H9 (cell line): ENCODE data around the gene MBD5. TPM values are rescaled to one million over a fixed set of nuclear protein-coding genes. Genes with fewer than 3 reads are reported as not detected.
A peak's percentile ranks its signal among the peaks of the same experiment; 100 is the strongest.

Source experiments
- DNase-seq: peaks from one replicate; pipeline ENCODE4 v3.0.0-alpha.2; 2017
- H2AFZ ChIP-seq: one replicate; pipeline ENCODE4 v1.6.1; 2013; ENCODE audit warnings: mild to moderate bottlenecking, low read length, control low read depth, moderate library complexity
- H2AK5ac ChIP-seq: 2 replicates; pipeline ENCODE4 v1.6.1; 2013; ENCODE audit warnings: low read length, control low read depth, mixed read lengths; ENCODE audit not compliant: insufficient read length
- H2BK120ac ChIP-seq: one replicate; pipeline ENCODE4 v1.6.1; 2013; ENCODE audit warnings: low read depth, mild to moderate bottlenecking, low read length, control low read depth, inconsistent platforms; ENCODE audit not compliant: poor library complexity, severe bottlenecking
- H2BK12ac ChIP-seq: 2 replicates; pipeline ENCODE4 v1.6.1; 2013; ENCODE audit warnings: low read length, control low read depth, mixed read lengths, low read depth; ENCODE audit not compliant: insufficient read length
- H2BK15ac ChIP-seq: 2 replicates; pipeline ENCODE4 v1.6.1; 2013; ENCODE audit warnings: low read depth, low read length, control low read depth
- H2BK20ac ChIP-seq: one replicate; pipeline ENCODE4 v1.6.1; 2013; ENCODE audit warnings: low read depth, mild to moderate bottlenecking, low read length, control low read depth, inconsistent platforms; ENCODE audit not compliant: poor library complexity, severe bottlenecking
- H2BK5ac ChIP-seq: 2 replicates; pipeline ENCODE4 v1.6.1; 2013; ENCODE audit warnings: low read length, control low read depth, mixed read lengths; ENCODE audit not compliant: insufficient read length
- H3K14ac ChIP-seq: 2 replicates; pipeline ENCODE4 v1.6.1; 2013; ENCODE audit warnings: low read length, control low read depth; ENCODE audit not compliant: insufficient read depth
- H3K18ac ChIP-seq: 2 replicates; pipeline ENCODE4 v1.6.1; 2013; ENCODE audit warnings: low read depth, mild to moderate bottlenecking, mixed read lengths, low read length, control low read depth; ENCODE audit not compliant: insufficient read length
- H3K23ac ChIP-seq: 2 replicates; pipeline ENCODE4 v1.6.1; 2013; ENCODE audit warnings: low read length, control low read depth, mixed read lengths, low read depth; ENCODE audit not compliant: insufficient read length
- H3K23me2 ChIP-seq: 2 replicates; pipeline ENCODE4 v1.6.1; 2013; ENCODE audit warnings: low read depth, mild to moderate bottlenecking, mixed read lengths, low read length, control low read depth; ENCODE audit not compliant: insufficient read length, poor library complexity, severe bottlenecking
- H3K27ac ChIP-seq: 2 replicates; pipeline ENCODE4 v1.5.1; 2013; ENCODE audit warnings: low read length, control low read depth, mixed read lengths, low read depth; ENCODE audit not compliant: insufficient read length
- H3K27me3 ChIP-seq: 2 replicates; pipeline ENCODE4 v1.6.1; 2013; ENCODE audit warnings: low read length, control low read depth, inconsistent platforms; ENCODE audit not compliant: insufficient read depth
- H3K4ac ChIP-seq: 2 replicates; pipeline ENCODE4 v1.6.1; 2013; ENCODE audit warnings: low read depth, mild to moderate bottlenecking, control low read depth, inconsistent platforms, low read length, moderate library complexity
- H3K4me1 ChIP-seq: 2 replicates; pipeline ENCODE4 v1.6.1; 2013; ENCODE audit warnings: low read length, control low read depth, inconsistent platforms; ENCODE audit not compliant: insufficient read depth
- H3K4me2 ChIP-seq: 2 replicates; pipeline ENCODE4 v1.6.1; 2013; ENCODE audit warnings: low read length, control low read depth, mixed read lengths; ENCODE audit not compliant: insufficient read length, insufficient read depth
- H3K56ac ChIP-seq: 2 replicates; pipeline ENCODE4 v1.6.1; 2013; ENCODE audit warnings: low read depth, mild to moderate bottlenecking, mixed read lengths, low read length, control low read depth; ENCODE audit not compliant: insufficient read length
- H3K79me1 ChIP-seq: 2 replicates; pipeline ENCODE4 v1.6.1; 2013; ENCODE audit warnings: low read depth, mild to moderate bottlenecking, moderate library complexity, low read length, control low read depth, inconsistent platforms; ENCODE audit not compliant: insufficient read depth, poor library complexity, severe bottlenecking
- H3K79me2 ChIP-seq: 2 replicates; pipeline ENCODE4 v1.6.1; 2013; ENCODE audit warnings: low read length, control low read depth, inconsistent platforms; ENCODE audit not compliant: insufficient read depth
- H3K9ac ChIP-seq: 2 replicates; pipeline ENCODE4 v1.6.1; 2013; ENCODE audit warnings: low read length, control low read depth, mixed read lengths; ENCODE audit not compliant: insufficient read length; ENCODE audit errors: extremely low read depth
- H3K9me3 ChIP-seq: one replicate; pipeline ENCODE4 v1.6.1; 2013; ENCODE audit warnings: low read depth, low read length, inconsistent platforms; ENCODE audit not compliant: control insufficient read depth
- H3T11ph ChIP-seq: one replicate; pipeline ENCODE4 v1.6.1; 2013; ENCODE audit warnings: mild to moderate bottlenecking, low read length, control low read depth, inconsistent platforms
- H4K20me1 ChIP-seq: one replicate; pipeline ENCODE4 v1.6.1; 2013; ENCODE audit not compliant: control insufficient read depth, insufficient read length, insufficient read depth
- H4K5ac ChIP-seq: 2 replicates; pipeline ENCODE4 v1.6.1; 2013; ENCODE audit warnings: low read depth, mild to moderate bottlenecking, mixed read lengths, low read length, control low read depth; ENCODE audit not compliant: insufficient read length
- H4K8ac ChIP-seq: replicated peaks from 2 replicates; pipeline ENCODE4 v1.6.1; 2013; ENCODE audit warnings: low read length, control low read depth, mixed read lengths, low read depth; ENCODE audit not compliant: insufficient read length
- H4K91ac ChIP-seq: 2 replicates; pipeline ENCODE4 v1.6.1; 2013; ENCODE audit warnings: low read depth, mild to moderate bottlenecking, moderate library complexity, mixed read lengths, low read length, control low read depth; ENCODE audit not compliant: insufficient read length
- H3K27ac Mint-ChIP-seq, 3 experiments: 2 replicates in 2 of 3; 3 replicates in 1 of 3; pipeline ENCODE4 v1.8.0; 2020 to 2021; ENCODE audit warnings: mixed read lengths in 3 of 3, mild to moderate bottlenecking in 1 of 3, moderate library complexity in 1 of 3
- H3K27me3 Mint-ChIP-seq: 2 replicates; pipeline ENCODE4 v1.8.0; 2021; ENCODE audit warnings: low read depth, mild to moderate bottlenecking, moderate library complexity, mixed read lengths
- H3K36me3 Mint-ChIP-seq, 3 experiments: 2 replicates in 2 of 3; 3 replicates in 1 of 3; pipeline ENCODE4 v1.8.0; 2020 to 2021; ENCODE audit warnings: low read depth in 3 of 3, mixed read lengths in 3 of 3; ENCODE audit not compliant: insufficient read depth in 1 of 3
- H3K4me1 Mint-ChIP-seq, 2 experiments: 2 replicates each; pipeline ENCODE4 v1.8.0; 2020; ENCODE audit warnings: mixed read lengths in 2 of 2
- H3K4me3 Mint-ChIP-seq, 2 experiments: 2 replicates in 1 of 2; 3 replicates in 1 of 2; pipeline ENCODE4 v1.8.0; 2020 to 2021; ENCODE audit warnings: mild to moderate bottlenecking in 2 of 2, mixed read lengths in 2 of 2, moderate library complexity in 1 of 2
- H3K9me3 Mint-ChIP-seq, 2 experiments: 2 replicates in 1 of 2; 3 replicates in 1 of 2; pipeline ENCODE4 v1.8.0; 2020; ENCODE audit warnings: mild to moderate bottlenecking in 2 of 2, mixed read lengths in 2 of 2, moderate library complexity in 1 of 2
- WGBS: extraction: QIAGEN DNeasy Blood & Tissue Kit; methylation state at CpG from one replicate; pipeline ENCODE4 v1.1.7; 2013; ENCODE audit warnings: missing lambda C conversion rate, low lambda C conversion rate, mixed read lengths; ENCODE audit not compliant: insufficient read length; ENCODE audit errors: extremely low coverage; 5-methylcytosine and 5-hydroxymethylcytosine counted together
- total RNA-seq: library from RNA; stranded (reverse); gene quantifications from 2 replicates; pipeline ENCODE4 v1.2.1, GENCODE V29; 2021
- TF ChIP-seq, protein P1 (sequence below): fragments of 200-600 bp; sonication (generic); conservative IDR thresholded peaks from 3 replicates; pipeline ENCODE4 v1.8.0; 2021; ENCODE audit warnings: antibody characterized with exemption, mild to moderate bottlenecking

MBD5 gene
- total RNA-seq, 1 experiment from 2014 or later = 23.1 TPM

DNA sequence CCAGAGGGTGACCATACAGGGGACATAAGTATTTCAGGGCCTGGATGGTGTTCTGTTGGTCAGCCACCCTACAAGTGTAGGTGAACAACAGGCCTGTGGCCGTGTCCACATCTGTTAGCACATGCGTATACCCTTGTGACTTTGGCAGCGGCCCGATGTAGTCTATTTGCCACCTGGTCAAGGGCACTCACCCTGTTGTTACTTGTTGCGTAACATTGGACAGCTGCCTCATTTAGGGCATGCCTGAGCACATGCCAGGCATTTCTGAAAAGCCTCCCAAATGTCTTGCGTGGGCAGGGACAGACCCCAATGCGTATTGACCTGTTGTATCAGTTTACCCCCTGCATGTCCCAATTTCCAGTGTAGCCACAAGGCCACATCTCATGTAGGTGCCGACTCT lies 235.0 kb downstream of the MBD5 start:
- H3K27ac ChIP-seq = no peak overlapping the region
- H3K23ac ChIP-seq = no peak overlapping the region
- H4K5ac ChIP-seq = no peak overlapping the region
- no peak overlapping the region for H3K9ac ChIP-seq
- Mint-ChIP-seq H3K27me3 (no peaks in the 10 kb centered on the region), H3K36me3 (peaks cover 58 to 76% (median 74%) of the 10 kb centered on the region in 3 experiments), H3K4me3 (no peak overlapping the region), H3K4me1 (no peaks in the 10 kb centered on the region), H3K9me3 (peaks cover 52 to 54% of the 10 kb centered on the region in 2 experiments), H3K27ac (peak overlapping the region in 1 of 3 experiments; percentile 48; a peak in 1 of 7 replicates)
- DNase-seq = no peak
- H3K9me3 ChIP-seq = peaks cover 21% of the 10 kb centered on the region
- H3K27me3 ChIP-seq = no peaks in the 10 kb centered on the region
- no peak overlapping the region for H2BK20ac ChIP-seq
- H2AFZ ChIP-seq = no peak overlapping the region
- no peak overlapping the region for H4K91ac ChIP-seq
- H3K18ac ChIP-seq = no peak overlapping the region
- no peak overlapping the region for H4K8ac ChIP-seq
- no peaks in the 10 kb centered on the region for H3K23me2 ChIP-seq
- no peak overlapping the region for H2AK5ac ChIP-seq
- no peak overlapping the region for H2BK15ac ChIP-seq
- no peak overlapping the region for H3K14ac ChIP-seq
- no peak overlapping the region for H3K56ac ChIP-seq
- TF ChIP-seq, protein P1, sequence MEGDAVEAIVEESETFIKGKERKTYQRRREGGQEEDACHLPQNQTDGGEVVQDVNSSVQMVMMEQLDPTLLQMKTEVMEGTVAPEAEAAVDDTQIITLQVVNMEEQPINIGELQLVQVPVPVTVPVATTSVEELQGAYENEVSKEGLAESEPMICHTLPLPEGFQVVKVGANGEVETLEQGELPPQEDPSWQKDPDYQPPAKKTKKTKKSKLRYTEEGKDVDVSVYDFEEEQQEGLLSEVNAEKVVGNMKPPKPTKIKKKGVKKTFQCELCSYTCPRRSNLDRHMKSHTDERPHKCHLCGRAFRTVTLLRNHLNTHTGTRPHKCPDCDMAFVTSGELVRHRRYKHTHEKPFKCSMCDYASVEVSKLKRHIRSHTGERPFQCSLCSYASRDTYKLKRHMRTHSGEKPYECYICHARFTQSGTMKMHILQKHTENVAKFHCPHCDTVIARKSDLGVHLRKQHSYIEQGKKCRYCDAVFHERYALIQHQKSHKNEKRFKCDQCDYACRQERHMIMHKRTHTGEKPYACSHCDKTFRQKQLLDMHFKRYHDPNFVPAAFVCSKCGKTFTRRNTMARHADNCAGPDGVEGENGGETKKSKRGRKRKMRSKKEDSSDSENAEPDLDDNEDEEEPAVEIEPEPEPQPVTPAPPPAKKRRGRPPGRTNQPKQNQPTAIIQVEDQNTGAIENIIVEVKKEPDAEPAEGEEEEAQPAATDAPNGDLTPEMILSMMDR = no peak
- WGBS = no CpG with 5 or more reads among the region's 8 CpGs
- no peak overlapping the region for H3K4me2 ChIP-seq
- no peak overlapping the region for H3K4ac ChIP-seq
- H3K79me1 ChIP-seq = no peaks in the 10 kb centered on the region
- no peak overlapping the region for H3T11ph ChIP-seq
- H2BK120ac ChIP-seq = no peak overlapping the region
- H2BK12ac ChIP-seq = no peak overlapping the region
- H3K79me2 ChIP-seq = no peaks in the 10 kb centered on the region
- H2BK5ac ChIP-seq = no peak overlapping the region
- H3K4me1 ChIP-seq = no peaks in the 10 kb centered on the region
- no peaks in the 10 kb centered on the region for H4K20me1 ChIP-seq
